HepG2 (cell line): ENCODE measurements around the gene TMEM184B. TPM values are rescaled to one million over a fixed set of nuclear protein-coding genes. Genes with fewer than 3 reads are reported as not detected.
A peak's percentile ranks its signal among the peaks of the same experiment; 100 is the strongest.

Experiments used
- ATAC-seq: fragments of 200-7000 bp; cut with Tn5 transposase; 3 replicates; pipeline ENCODE4 v1.9.1; 2020; ENCODE audit warnings: mild to moderate bottlenecking, moderate library complexity
- BruUV-seq: library from RNA; stranded (reverse); fragments of 400-500 nt; replicated peaks from 2 replicates; lab custom pipeline; 2021; lab: Mats Ljungman, UMichigan
- CTCF ChIA-PET: fragments of 300-600 bp; formaldehyde crosslinking; extraction: SDS; loops from one replicate; lab custom pipeline; 2021; ENCODE audit warnings: low total read pairs, inconsistent platforms, low intra/inter-chr PET ratio; lab: Yijun Ruan, JAX
- POLR2A ChIA-PET: fragments of 350-600 bp; sonication (Branson Sonifier 250); formaldehyde crosslinking; loops from one replicate; lab custom pipeline; 2020; ENCODE audit warnings: antibody characterized with exemption, inconsistent platforms; lab: Yijun Ruan, JAX
- DNase-seq: peaks from one replicate; pipeline ENCODE4 v3.0.0-alpha.2; 2015; ENCODE audit warnings: low spot score
- FAIRE-seq: peaks from 3 replicates; lab custom pipeline; 2011; peaks lifted over from hg19 to GRCh38; lab: Jason Lieb, UNC
- H2AFZ ChIP-seq: one replicate; pipeline ENCODE4 v1.6.1; 2011; ENCODE audit warnings: low read length, inconsistent platforms
- H3K27ac ChIP-seq: fragments of 300-600 bp; 3 replicates; pipeline ENCODE4 v1.8.0; 2011; ENCODE audit warnings: mixed run types, mild to moderate bottlenecking, mixed read lengths, low read length, inconsistent platforms; ENCODE audit not compliant: insufficient read depth; ENCODE audit errors: extremely low read length
- H3K27me3 ChIP-seq, 2 experiments: fragments of 200-600 bp in 1 of 2; 2 replicates in 1 of 2; 3 replicates in 1 of 2; pipeline versions ENCODE4 v1.6.0 to v1.8.0; 2011; ENCODE audit warnings: low read length in 2 of 2, mild to moderate bottlenecking in 2 of 2, moderate library complexity in 2 of 2, inconsistent platforms in 1 of 2; ENCODE audit not compliant: insufficient read depth in 2 of 2, control insufficient read depth in 1 of 2
- H3K36me3 ChIP-seq, 2 experiments: fragments of 200-600 bp in 1 of 2; replicated peaks in 1 of 2; 2 replicates in 1 of 2; 3 replicates in 1 of 2; pipeline versions ENCODE4 v1.5.1 to v1.8.0; 2011; ENCODE audit warnings: low read length in 2 of 2, inconsistent platforms in 1 of 2; ENCODE audit not compliant: insufficient read depth in 2 of 2, control insufficient read depth in 1 of 2
- H3K4me1 ChIP-seq: 2 replicates; pipeline ENCODE4 v1.5.1; 2012; ENCODE audit warnings: low read length, inconsistent platforms; ENCODE audit not compliant: insufficient read depth
- H3K4me2 ChIP-seq: 2 replicates; pipeline ENCODE4 v1.6.0; 2011; ENCODE audit warnings: low read depth, low read length, inconsistent platforms
- H3K4me3 ChIP-seq, 3 experiments: fragments of 200-600 bp in 1 of 3; sonication (generic), shearing (Covaris generic) in 1 of 3; replicated peaks in 1 of 3; 2 replicates each; pipeline ENCODE4 v1.5.1; 2011 to 2016; ENCODE audit warnings: low read length in 3 of 3, inconsistent platforms in 2 of 3, low read depth in 2 of 3, mild to moderate bottlenecking in 2 of 3, control low read depth in 1 of 3, mixed read lengths in 1 of 3; ENCODE audit not compliant: insufficient read depth in 1 of 3
- H3K79me2 ChIP-seq: one replicate; pipeline ENCODE4 v1.6.1; 2011; ENCODE audit warnings: low read length, inconsistent platforms; ENCODE audit not compliant: insufficient read depth
- H3K9ac ChIP-seq: 2 replicates; pipeline ENCODE4 v1.6.0; 2011; ENCODE audit warnings: mild to moderate bottlenecking, low read depth, low read length, inconsistent platforms; ENCODE audit not compliant: insufficient read depth
- H3K9me3 ChIP-seq: 2 replicates; pipeline ENCODE4 v1.5.1; 2012; ENCODE audit warnings: mild to moderate bottlenecking, low read length
- H4K20me1 ChIP-seq: 2 replicates; pipeline ENCODE4 v1.6.0; 2011; ENCODE audit warnings: inconsistent platforms, mild to moderate bottlenecking, low read length, moderate library complexity; ENCODE audit not compliant: insufficient read depth
- MLLT10 ChIP-seq: sonication (generic); formaldehyde crosslinking; IDR thresholded peaks from 2 replicates; pipeline ENCODE4 v1.4.0; 2020; ENCODE audit warnings: missing genetic modification reagents
- SRY ChIP-seq: sonication (generic); formaldehyde crosslinking; IDR thresholded peaks from 2 replicates; pipeline ENCODE4 v1.8.0; 2022; ENCODE audit warnings: mild to moderate bottlenecking, missing genetic modification reagents
- STAG1 ChIP-seq: sonication (generic); formaldehyde crosslinking; IDR thresholded peaks from 2 replicates; pipeline ENCODE4 v1.4.0; 2020; ENCODE audit warnings: missing genetic modification reagents
- XRCC5 ChIP-seq: fragments of 200-400 bp; formaldehyde crosslinking; optimal IDR thresholded peaks from 2 replicates; pipeline ENCODE3; 2017; ENCODE audit warnings: mild to moderate bottlenecking, low read length
- ZBTB7A ChIP-seq: sonication (generic); formaldehyde crosslinking; IDR thresholded peaks from 2 replicates; pipeline ENCODE4 v1.8.0; 2022; ENCODE audit warnings: mild to moderate bottlenecking, missing genetic modification reagents
- ZMYM4 ChIP-seq: sonication (generic); formaldehyde crosslinking; IDR thresholded peaks from 2 replicates; pipeline ENCODE4 v1.8.1; 2023; ENCODE audit warnings: mild to moderate bottlenecking, missing genetic modification reagents
- ZNF17 ChIP-seq: sonication (generic); formaldehyde crosslinking; IDR thresholded peaks from 2 replicates; pipeline ENCODE4 v1.5.0; 2020; ENCODE audit warnings: mild to moderate bottlenecking, missing genetic modification reagents
- ZNF556 ChIP-seq: sonication (generic); formaldehyde crosslinking; IDR thresholded peaks from 2 replicates; pipeline ENCODE4 v1.4.0; 2020; ENCODE audit warnings: mild to moderate bottlenecking, missing genetic modification reagents, borderline replicate concordance
- ZZZ3 ChIP-seq: sonication (generic); formaldehyde crosslinking; IDR thresholded peaks from 2 replicates; pipeline ENCODE4 v1.4.0; 2020; ENCODE audit warnings: missing genetic modification reagents, mild to moderate bottlenecking, borderline replicate concordance
- WGBS: methylation state at CpG from one replicate; pipeline ENCODE4 v1.1.6; 2017; ENCODE audit warnings: low lambda C conversion rate; 5-methylcytosine and 5-hydroxymethylcytosine counted together
- in situ Hi-C: cut with HindIII; loops from 2 replicates; pipeline ENCODE4 v1.10.0; 2017; ENCODE audit warnings: low pct_unique_long_range_greater_than_20kb; ENCODE audit not compliant: extremely low pct_ligation_motif_present
- intact Hi-C: fragments of 100-400 bp; cut with micrococcal nuclease; formaldehyde crosslinking; loops from one replicate; pipeline ENCODE4 v1.10.0; 2022; ENCODE audit not compliant: unreplicated experiment
- polyA plus RNA-seq, 8 experiments: library from polyadenylated mRNA; depleted of rRNA in 3 of 8; stranded (reverse) in 7 of 8; unstranded in 1 of 8; fragments of >200 nt; fragmentation: Illumina TruSeq in 4 of 8; extraction: Trizol in 4 of 8; gene quantifications; 2 replicates each; pipeline versions ENCODE4 v1.2.1 to v1.2.3, GENCODE V29; 2011 to 2016; ENCODE audit warnings: low read depth in 4 of 8, missing spikeins in 1 of 8, mixed read lengths in 1 of 8; ENCODE audit not compliant: insufficient read depth in 1 of 8
- total RNA-seq, 5 experiments: library from RNA; depleted of rRNA; stranded (reverse); fragments of >200 nt; fragmentation: Illumina TruSeq; extraction: Trizol; gene quantifications; 2 replicates each; pipeline ENCODE4 v1.2.3, GENCODE V29; 2016; ENCODE audit warnings: low read depth in 1 of 5
- TF ChIP-seq, protein P1 (sequence below): sonication (generic); formaldehyde crosslinking; IDR thresholded peaks from 2 replicates; pipeline ENCODE4 v1.4.0; 2020; ENCODE audit warnings: missing genetic modification reagents
- TF ChIP-seq, protein P2 (sequence below): sonication (generic); formaldehyde crosslinking; IDR thresholded peaks from 2 replicates; pipeline ENCODE4 v1.4.0; 2020; ENCODE audit warnings: missing genetic modification reagents, low read depth, mild to moderate bottlenecking, borderline replicate concordance
- TF ChIP-seq, protein P3 (sequence below): sonication (generic); formaldehyde crosslinking; IDR thresholded peaks from 2 replicates; pipeline ENCODE4 v1.4.0; 2020; ENCODE audit warnings: missing genetic modification reagents, borderline replicate concordance
- TF ChIP-seq, protein P4 (sequence below): sonication (generic); formaldehyde crosslinking; IDR thresholded peaks from 2 replicates; pipeline ENCODE4 v1.5.1; 2020; ENCODE audit warnings: mild to moderate bottlenecking, missing genetic modification reagents, moderate library complexity

The TMEM184B gene
- total and polyA plus RNA-seq, 2 of the 13 experiments (the other 11 are each of a cell fraction or from before 2014, with no cell fraction given) = 15.9 to 16.0 TPM

DNA sequence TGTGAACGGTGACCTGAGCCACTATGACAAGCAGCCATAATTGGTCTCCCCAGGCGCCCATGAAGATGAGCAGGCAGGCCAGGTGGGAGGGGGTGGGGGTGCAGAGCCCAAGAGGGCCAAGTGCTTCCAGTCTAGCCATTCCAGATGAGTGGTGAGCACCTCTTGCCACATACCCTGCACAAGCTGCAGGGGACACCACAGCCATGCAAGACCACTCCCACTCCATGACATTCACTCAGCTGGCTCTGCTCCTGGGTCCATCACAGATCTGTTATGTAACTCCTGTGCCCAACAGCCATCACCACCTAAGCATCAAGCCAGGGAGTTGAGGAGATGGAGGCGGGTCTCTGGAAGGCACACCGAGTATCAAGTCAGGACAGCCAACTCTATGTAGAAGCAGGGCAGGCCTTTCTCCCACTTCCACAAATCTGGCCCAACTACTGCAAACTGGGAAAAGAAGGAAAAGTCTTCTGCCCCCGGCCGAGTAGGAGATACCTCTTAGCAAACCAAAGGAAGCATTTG, 8.4 kb downstream of the TMEM184B start:
- BruUV-seq = no TSS peak
- WGBS = 95% methylated on average over 4 of the region's 6 CpGs
- intact Hi-C loops (loop anchor here (5.0 to 10.0 kb wide), 2 partner anchors 152 to 210 kb away; partner anchors contain the start of genes BAIAP2L2 and PICK1), in situ Hi-C loops (loop anchor here (5.0 kb wide), 1 partner anchor 88 kb away; no protein-coding TSS in a partner anchor)
- Histone ChIP-seq H3K4me3 (no peak overlapping the region), H3K9me3 (no peaks in the 10 kb centered on the region), H3K36me3 (peaks cover 0 to 2% of the 10 kb centered on the region in 2 experiments; a peak in 1 of 5 replicates), H3K79me2 (peaks cover 35% of the 10 kb centered on the region), H3K27ac (no peak overlapping the region), H3K27me3 (no peaks in the 10 kb centered on the region), H3K4me2 (no peak overlapping the region), H2AFZ (no peak overlapping the region), H4K20me1 (peaks cover 4% of the 10 kb centered on the region; the same call in 1 of the 2 replicates), H3K9ac (no peak overlapping the region), H3K4me1 (peaks cover 50% of the 10 kb centered on the region)
- ATAC-seq (no peak), DNase-seq (no peak), FAIRE-seq (no peak)
- ChIA-PET POLR2A (no interaction called here), CTCF (no interaction called here)
- TF ChIP-seq STAG1 (CRISPR knock-in tag) (no peak), MLLT10 (no peak), ZMYM4 (CRISPR knock-in tag) (no peak), SRY (CRISPR knock-in tag) (no peak), XRCC5 (no peak), ZZZ3 (CRISPR knock-in tag) (no peak), ZNF556 (CRISPR knock-in tag) (no peak), ZNF17 (CRISPR knock-in tag) (no peak), ZBTB7A (CRISPR knock-in tag) (0 out of 2 replicates have a peak, but pooled peaks have one; percentile 28)
- TF ChIP-seq, protein P1, sequence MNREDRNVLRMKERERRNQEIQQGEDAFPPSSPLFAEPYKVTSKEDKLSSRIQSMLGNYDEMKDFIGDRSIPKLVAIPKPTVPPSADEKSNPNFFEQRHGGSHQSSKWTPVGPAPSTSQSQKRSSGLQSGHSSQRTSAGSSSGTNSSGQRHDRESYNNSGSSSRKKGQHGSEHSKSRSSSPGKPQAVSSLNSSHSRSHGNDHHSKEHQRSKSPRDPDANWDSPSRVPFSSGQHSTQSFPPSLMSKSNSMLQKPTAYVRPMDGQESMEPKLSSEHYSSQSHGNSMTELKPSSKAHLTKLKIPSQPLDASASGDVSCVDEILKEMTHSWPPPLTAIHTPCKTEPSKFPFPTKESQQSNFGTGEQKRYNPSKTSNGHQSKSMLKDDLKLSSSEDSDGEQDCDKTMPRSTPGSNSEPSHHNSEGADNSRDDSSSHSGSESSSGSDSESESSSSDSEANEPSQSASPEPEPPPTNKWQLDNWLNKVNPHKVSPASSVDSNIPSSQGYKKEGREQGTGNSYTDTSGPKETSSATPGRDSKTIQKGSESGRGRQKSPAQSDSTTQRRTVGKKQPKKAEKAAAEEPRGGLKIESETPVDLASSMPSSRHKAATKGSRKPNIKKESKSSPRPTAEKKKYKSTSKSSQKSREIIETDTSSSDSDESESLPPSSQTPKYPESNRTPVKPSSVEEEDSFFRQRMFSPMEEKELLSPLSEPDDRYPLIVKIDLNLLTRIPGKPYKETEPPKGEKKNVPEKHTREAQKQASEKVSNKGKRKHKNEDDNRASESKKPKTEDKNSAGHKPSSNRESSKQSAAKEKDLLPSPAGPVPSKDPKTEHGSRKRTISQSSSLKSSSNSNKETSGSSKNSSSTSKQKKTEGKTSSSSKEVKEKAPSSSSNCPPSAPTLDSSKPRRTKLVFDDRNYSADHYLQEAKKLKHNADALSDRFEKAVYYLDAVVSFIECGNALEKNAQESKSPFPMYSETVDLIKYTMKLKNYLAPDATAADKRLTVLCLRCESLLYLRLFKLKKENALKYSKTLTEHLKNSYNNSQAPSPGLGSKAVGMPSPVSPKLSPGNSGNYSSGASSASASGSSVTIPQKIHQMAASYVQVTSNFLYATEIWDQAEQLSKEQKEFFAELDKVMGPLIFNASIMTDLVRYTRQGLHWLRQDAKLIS (CRISPR knock-in tag) = no peak
- TF ChIP-seq, protein P2, sequence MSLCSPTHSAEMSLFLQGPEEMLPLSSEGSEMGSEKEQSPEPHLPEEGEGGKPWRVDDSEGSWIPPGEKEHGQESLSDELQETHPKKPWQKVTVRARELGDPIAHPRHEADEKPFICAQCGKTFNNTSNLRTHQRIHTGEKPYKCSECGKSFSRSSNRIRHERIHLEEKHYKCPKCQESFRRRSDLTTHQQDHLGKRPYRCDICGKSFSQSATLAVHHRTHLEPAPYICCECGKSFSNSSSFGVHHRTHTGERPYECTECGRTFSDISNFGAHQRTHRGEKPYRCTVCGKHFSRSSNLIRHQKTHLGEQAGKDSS (CRISPR knock-in tag) = no peak
- TF ChIP-seq, protein P3, sequence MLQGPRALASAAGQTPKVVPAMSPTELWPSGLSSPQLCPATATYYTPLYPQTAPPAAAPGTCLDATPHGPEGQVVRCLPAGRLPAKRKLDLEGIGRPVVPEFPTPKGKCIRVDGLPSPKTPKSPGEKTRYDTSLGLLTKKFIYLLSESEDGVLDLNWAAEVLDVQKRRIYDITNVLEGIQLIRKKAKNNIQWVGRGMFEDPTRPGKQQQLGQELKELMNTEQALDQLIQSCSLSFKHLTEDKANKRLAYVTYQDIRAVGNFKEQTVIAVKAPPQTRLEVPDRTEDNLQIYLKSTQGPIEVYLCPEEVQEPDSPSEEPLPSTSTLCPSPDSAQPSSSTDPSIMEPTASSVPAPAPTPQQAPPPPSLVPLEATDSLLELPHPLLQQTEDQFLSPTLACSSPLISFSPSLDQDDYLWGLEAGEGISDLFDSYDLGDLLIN (CRISPR knock-in tag) = no peak
- TF ChIP-seq, protein P4, sequence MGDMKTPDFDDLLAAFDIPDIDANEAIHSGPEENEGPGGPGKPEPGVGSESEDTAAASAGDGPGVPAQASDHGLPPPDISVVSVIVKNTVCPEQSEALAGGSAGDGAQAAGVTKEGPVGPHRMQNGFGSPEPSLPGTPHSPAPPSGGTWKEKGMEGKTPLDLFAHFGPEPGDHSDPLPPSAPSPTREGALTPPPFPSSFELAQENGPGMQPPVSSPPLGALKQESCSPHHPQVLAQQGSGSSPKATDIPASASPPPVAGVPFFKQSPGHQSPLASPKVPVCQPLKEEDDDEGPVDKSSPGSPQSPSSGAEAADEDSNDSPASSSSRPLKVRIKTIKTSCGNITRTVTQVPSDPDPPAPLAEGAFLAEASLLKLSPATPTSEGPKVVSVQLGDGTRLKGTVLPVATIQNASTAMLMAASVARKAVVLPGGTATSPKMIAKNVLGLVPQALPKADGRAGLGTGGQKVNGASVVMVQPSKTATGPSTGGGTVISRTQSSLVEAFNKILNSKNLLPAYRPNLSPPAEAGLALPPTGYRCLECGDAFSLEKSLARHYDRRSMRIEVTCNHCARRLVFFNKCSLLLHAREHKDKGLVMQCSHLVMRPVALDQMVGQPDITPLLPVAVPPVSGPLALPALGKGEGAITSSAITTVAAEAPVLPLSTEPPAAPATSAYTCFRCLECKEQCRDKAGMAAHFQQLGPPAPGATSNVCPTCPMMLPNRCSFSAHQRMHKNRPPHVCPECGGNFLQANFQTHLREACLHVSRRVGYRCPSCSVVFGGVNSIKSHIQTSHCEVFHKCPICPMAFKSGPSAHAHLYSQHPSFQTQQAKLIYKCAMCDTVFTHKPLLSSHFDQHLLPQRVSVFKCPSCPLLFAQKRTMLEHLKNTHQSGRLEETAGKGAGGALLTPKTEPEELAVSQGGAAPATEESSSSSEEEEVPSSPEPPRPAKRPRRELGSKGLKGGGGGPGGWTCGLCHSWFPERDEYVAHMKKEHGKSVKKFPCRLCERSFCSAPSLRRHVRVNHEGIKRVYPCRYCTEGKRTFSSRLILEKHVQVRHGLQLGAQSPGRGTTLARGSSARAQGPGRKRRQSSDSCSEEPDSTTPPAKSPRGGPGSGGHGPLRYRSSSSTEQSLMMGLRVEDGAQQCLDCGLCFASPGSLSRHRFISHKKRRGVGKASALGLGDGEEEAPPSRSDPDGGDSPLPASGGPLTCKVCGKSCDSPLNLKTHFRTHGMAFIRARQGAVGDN = peak; percentile 10; the same call in 1 of the 2 replicates
